H1 (cell line): Measurements from ENCODE around the gene SCGB2B2. TPM values are rescaled to one million over a fixed set of nuclear protein-coding genes. Genes with fewer than 3 reads are reported as not detected.

Experiments used
- BRCA1 ChIP-seq: IDR thresholded peaks from 2 replicates; pipeline ENCODE4 v1.6.1; 2012; ENCODE audit warnings: low read depth, low read length, improper control_type of control experiment
- HDAC6 ChIP-seq: IDR thresholded peaks from one replicate; pipeline ENCODE4 v1.7.1; 2012; ENCODE audit warnings: low read depth, mild to moderate bottlenecking, inconsistent platforms, low read length, moderate library complexity
- NRF1 ChIP-seq: IDR thresholded peaks from 2 replicates; pipeline ENCODE4 v1.6.1; 2011; ENCODE audit warnings: mild to moderate bottlenecking, low read depth, low read length, improper control_type of control experiment
- RFX5 ChIP-seq: IDR thresholded peaks from 2 replicates; pipeline ENCODE4 v1.6.1; 2011; ENCODE audit warnings: low read depth, low read length, improper control_type of control experiment, borderline replicate concordance
- SP2 ChIP-seq: IDR thresholded peaks from 2 replicates; pipeline ENCODE4 v1.6.1; 2012; ENCODE audit warnings: mild to moderate bottlenecking, low read length, inconsistent platforms
- TAF1 ChIP-seq: IDR thresholded peaks from 2 replicates; pipeline ENCODE4 v1.6.1; 2011; ENCODE audit warnings: mild to moderate bottlenecking, low read depth, low read length
- TAF7 ChIP-seq: optimal IDR thresholded peaks from 2 replicates; pipeline ENCODE3; 2011; ENCODE audit warnings: low read depth, mild to moderate bottlenecking, inconsistent platforms, low read length, moderate library complexity, borderline replicate concordance
- TBP ChIP-seq: IDR thresholded peaks from 2 replicates; pipeline ENCODE4 v1.6.1; 2011; ENCODE audit warnings: low read depth, low read length, improper control_type of control experiment
- TCF12 ChIP-seq: IDR thresholded peaks from 2 replicates; pipeline ENCODE4 v1.6.1; 2011; ENCODE audit warnings: low read depth, mild to moderate bottlenecking, low read length
- polyA plus RNA-seq, 7 experiments: library from polyadenylated mRNA; depleted of rRNA in 3 of 7; stranded (reverse) in 5 of 7; unstranded in 2 of 7; fragments of >200 nt in 5 of 7; fragments of 200-250 nt in 2 of 7; gene quantifications; 1 replicate in 5 of 7; 2 replicates in 1 of 7; 4 replicates in 1 of 7; pipeline versions ENCODE4 v1.2.1 to v1.2.3, GENCODE V29; 2011 to 2013; ENCODE audit warnings: missing spikeins in 2 of 7, mixed read lengths in 2 of 7
- total RNA-seq: library from RNA; stranded (reverse); fragmentation: NEBNext Ultra II Directional; extraction: Animal tissue kit (Norgen Biotek cat#: 25700); gene quantifications from 2 replicates; pipeline ENCODE4 v1.2.1, GENCODE V29; 2021
- TF ChIP-seq, protein P1 (sequence below): fragments of 300-600 bp; sonication (generic); IDR thresholded peaks from 2 replicates; pipeline ENCODE4 v1.7.1; 2012; ENCODE audit warnings: low read length, moderate library complexity, mild to moderate bottlenecking, inconsistent platforms; ENCODE audit not compliant: insufficient replicate concordance
- TF ChIP-seq, protein P2 (sequence below): IDR thresholded peaks from 2 replicates; pipeline ENCODE4 v1.6.1; 2011; ENCODE audit warnings: low read length, improper control_type of control experiment

The SCGB2B2 gene
- total and polyA plus RNA-seq, 2 of the 8 experiments (the other 6 are each of a cell fraction or from before 2014, with no cell fraction given): 0.09 TPM; not detected in 1

DNA sequence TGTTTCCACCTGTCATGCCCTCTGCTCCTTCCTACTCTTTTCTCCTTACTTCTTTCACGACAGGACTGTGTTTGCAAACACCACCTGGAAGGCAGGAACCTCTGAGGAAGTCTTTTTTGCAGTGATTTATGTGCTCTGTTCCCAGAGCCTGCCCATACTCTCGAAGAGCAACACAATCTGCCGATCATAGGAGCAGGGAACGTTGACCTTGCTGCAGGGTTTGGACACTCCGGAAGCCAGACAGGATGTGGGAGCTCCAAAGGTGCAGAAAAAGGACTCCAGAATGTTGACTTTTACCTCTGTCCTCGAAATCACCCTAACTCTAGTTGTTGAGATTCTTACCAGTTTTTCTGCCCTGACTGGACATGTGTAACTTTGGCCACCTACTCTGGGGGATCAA is 48.4 kb upstream of the SCGB2B2 start (continued):
- TF ChIP-seq, protein P1, sequence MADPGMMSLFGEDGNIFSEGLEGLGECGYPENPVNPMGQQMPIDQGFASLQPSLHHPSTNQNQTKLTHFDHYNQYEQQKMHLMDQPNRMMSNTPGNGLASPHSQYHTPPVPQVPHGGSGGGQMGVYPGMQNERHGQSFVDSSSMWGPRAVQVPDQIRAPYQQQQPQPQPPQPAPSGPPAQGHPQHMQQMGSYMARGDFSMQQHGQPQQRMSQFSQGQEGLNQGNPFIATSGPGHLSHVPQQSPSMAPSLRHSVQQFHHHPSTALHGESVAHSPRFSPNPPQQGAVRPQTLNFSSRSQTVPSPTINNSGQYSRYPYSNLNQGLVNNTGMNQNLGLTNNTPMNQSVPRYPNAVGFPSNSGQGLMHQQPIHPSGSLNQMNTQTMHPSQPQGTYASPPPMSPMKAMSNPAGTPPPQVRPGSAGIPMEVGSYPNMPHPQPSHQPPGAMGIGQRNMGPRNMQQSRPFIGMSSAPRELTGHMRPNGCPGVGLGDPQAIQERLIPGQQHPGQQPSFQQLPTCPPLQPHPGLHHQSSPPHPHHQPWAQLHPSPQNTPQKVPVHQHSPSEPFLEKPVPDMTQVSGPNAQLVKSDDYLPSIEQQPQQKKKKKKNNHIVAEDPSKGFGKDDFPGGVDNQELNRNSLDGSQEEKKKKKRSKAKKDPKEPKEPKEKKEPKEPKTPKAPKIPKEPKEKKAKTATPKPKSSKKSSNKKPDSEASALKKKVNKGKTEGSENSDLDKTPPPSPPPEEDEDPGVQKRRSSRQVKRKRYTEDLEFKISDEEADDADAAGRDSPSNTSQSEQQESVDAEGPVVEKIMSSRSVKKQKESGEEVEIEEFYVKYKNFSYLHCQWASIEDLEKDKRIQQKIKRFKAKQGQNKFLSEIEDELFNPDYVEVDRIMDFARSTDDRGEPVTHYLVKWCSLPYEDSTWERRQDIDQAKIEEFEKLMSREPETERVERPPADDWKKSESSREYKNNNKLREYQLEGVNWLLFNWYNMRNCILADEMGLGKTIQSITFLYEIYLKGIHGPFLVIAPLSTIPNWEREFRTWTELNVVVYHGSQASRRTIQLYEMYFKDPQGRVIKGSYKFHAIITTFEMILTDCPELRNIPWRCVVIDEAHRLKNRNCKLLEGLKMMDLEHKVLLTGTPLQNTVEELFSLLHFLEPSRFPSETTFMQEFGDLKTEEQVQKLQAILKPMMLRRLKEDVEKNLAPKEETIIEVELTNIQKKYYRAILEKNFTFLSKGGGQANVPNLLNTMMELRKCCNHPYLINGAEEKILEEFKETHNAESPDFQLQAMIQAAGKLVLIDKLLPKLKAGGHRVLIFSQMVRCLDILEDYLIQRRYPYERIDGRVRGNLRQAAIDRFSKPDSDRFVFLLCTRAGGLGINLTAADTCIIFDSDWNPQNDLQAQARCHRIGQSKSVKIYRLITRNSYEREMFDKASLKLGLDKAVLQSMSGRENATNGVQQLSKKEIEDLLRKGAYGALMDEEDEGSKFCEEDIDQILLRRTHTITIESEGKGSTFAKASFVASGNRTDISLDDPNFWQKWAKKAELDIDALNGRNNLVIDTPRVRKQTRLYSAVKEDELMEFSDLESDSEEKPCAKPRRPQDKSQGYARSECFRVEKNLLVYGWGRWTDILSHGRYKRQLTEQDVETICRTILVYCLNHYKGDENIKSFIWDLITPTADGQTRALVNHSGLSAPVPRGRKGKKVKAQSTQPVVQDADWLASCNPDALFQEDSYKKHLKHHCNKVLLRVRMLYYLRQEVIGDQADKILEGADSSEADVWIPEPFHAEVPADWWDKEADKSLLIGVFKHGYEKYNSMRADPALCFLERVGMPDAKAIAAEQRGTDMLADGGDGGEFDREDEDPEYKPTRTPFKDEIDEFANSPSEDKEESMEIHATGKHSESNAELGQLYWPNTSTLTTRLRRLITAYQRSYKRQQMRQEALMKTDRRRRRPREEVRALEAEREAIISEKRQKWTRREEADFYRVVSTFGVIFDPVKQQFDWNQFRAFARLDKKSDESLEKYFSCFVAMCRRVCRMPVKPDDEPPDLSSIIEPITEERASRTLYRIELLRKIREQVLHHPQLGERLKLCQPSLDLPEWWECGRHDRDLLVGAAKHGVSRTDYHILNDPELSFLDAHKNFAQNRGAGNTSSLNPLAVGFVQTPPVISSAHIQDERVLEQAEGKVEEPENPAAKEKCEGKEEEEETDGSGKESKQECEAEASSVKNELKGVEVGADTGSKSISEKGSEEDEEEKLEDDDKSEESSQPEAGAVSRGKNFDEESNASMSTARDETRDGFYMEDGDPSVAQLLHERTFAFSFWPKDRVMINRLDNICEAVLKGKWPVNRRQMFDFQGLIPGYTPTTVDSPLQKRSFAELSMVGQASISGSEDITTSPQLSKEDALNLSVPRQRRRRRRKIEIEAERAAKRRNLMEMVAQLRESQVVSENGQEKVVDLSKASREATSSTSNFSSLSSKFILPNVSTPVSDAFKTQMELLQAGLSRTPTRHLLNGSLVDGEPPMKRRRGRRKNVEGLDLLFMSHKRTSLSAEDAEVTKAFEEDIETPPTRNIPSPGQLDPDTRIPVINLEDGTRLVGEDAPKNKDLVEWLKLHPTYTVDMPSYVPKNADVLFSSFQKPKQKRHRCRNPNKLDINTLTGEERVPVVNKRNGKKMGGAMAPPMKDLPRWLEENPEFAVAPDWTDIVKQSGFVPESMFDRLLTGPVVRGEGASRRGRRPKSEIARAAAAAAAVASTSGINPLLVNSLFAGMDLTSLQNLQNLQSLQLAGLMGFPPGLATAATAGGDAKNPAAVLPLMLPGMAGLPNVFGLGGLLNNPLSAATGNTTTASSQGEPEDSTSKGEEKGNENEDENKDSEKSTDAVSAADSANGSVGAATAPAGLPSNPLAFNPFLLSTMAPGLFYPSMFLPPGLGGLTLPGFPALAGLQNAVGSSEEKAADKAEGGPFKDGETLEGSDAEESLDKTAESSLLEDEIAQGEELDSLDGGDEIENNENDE: no peak
- TF ChIP-seq TBP (no peak), TAF1 (no peak), HDAC6 (no peak), RFX5 (no peak), SP2 (no peak), TCF12 (no peak), NRF1 (no peak), BRCA1 (no peak), TAF7 (no peak)
- TF ChIP-seq, protein P2, sequence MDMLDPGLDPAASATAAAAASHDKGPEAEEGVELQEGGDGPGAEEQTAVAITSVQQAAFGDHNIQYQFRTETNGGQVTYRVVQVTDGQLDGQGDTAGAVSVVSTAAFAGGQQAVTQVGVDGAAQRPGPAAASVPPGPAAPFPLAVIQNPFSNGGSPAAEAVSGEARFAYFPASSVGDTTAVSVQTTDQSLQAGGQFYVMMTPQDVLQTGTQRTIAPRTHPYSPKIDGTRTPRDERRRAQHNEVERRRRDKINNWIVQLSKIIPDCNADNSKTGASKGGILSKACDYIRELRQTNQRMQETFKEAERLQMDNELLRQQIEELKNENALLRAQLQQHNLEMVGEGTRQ: no peak
